GM12878 (cell line): ENCODE measurements around the gene PKHD1. TPM values are rescaled to one million over a fixed set of nuclear protein-coding genes. Genes with fewer than 3 reads are reported as not detected.
A peak's percentile ranks its signal among the peaks of the same experiment; 100 is the strongest.

ENCODE experiments used
- ATAC-seq: fragments of 200-7000 bp; cut with Tn5 transposase; 3 replicates; pipeline ENCODE4 v1.9.1; 2020; ENCODE audit warnings: mild to moderate bottlenecking, moderate library complexity
- BruUV-seq: library from RNA; stranded (reverse); fragments of 400-500 nt; replicated peaks from 2 replicates; lab custom pipeline; 2021; lab: Mats Ljungman, UMichigan
- CTCF ChIA-PET: fragments of 300-600 bp; sonication (Branson Sonifier 250); formaldehyde crosslinking; extraction: SDS; loops from one replicate; lab custom pipeline; 2021; ENCODE audit warnings: inconsistent platforms; lab: Yijun Ruan, JAX
- POLR2A ChIA-PET: fragments of 350-600 bp; formaldehyde crosslinking; extraction: SDS; loops from one replicate; lab custom pipeline; 2021; ENCODE audit warnings: inconsistent platforms; lab: Charles Lee
- RAD21 ChIA-PET: fragments of 300-600 bp; sonication (Branson Sonifier 250); formaldehyde crosslinking; loops from one replicate; lab custom pipeline; 2023; ENCODE audit warnings: antibody characterized with exemption; ENCODE audit not compliant: unreplicated experiment; lab: Charles Lee
- SMC1A ChIA-PET: fragments of 300-600 bp; sonication (Branson Sonifier 250); formaldehyde crosslinking; loops from one replicate; lab custom pipeline; 2023; ENCODE audit not compliant: unreplicated experiment, uncharacterized antibody; lab: Charles Lee
- DNase-seq: peaks from one replicate; pipeline ENCODE4 v3.0.0-alpha.2; 2011; ENCODE audit warnings: low read depth, low spot score
- FAIRE-seq: peaks from 3 replicates; lab custom pipeline; 2011; peaks lifted over from hg19 to GRCh38; lab: Jason Lieb, UNC
- H2AFZ ChIP-seq: 2 replicates; pipeline ENCODE4 v1.6.0; 2011; ENCODE audit warnings: low read depth, low read length, control low read depth; ENCODE audit not compliant: control insufficient read depth
- H3K27ac ChIP-seq: 2 replicates; pipeline ENCODE4 v1.5.1; 2011; ENCODE audit warnings: control low read depth; ENCODE audit not compliant: control insufficient read depth, insufficient read depth
- H3K27me3 ChIP-seq, 2 experiments: replicated peaks in 1 of 2; 2 replicates each; pipeline versions ENCODE4 v1.6.0 to v1.6.1; 2011; ENCODE audit warnings: low read length in 1 of 2; ENCODE audit not compliant: control insufficient read depth in 2 of 2, insufficient read depth in 2 of 2
- H3K36me3 ChIP-seq, 2 experiments: 2 replicates each; pipeline ENCODE4 v1.5.1; 2011; ENCODE audit warnings: low read length in 1 of 2; ENCODE audit not compliant: control insufficient read depth in 2 of 2, insufficient read depth in 2 of 2
- H3K4me1 ChIP-seq: 2 replicates; pipeline ENCODE4 v1.6.1; 2011; ENCODE audit warnings: mild to moderate bottlenecking, low read length, moderate library complexity, mixed read lengths; ENCODE audit not compliant: control insufficient read depth, insufficient read depth
- H3K4me2 ChIP-seq: 2 replicates; pipeline ENCODE4 v1.6.0; 2011; ENCODE audit warnings: control low read depth; ENCODE audit not compliant: control insufficient read depth, insufficient read depth
- H3K4me3 ChIP-seq: fragments of 200-600 bp; sonication (generic); 2 replicates; pipeline ENCODE4 v1.5.1; 2016
- H3K79me2 ChIP-seq: 2 replicates; pipeline ENCODE4 v1.6.0; 2011; ENCODE audit warnings: low read length; ENCODE audit not compliant: control insufficient read depth, insufficient read depth
- H3K9ac ChIP-seq: 2 replicates; pipeline ENCODE4 v1.8.0; 2011; ENCODE audit warnings: low read length, control low read depth, mixed read lengths; ENCODE audit not compliant: control insufficient read depth, insufficient read depth
- H3K9me3 ChIP-seq: replicated peaks from 3 replicates; pipeline ENCODE4 v1.5.1; 2011; ENCODE audit warnings: mild to moderate bottlenecking, low read length; ENCODE audit not compliant: control insufficient read depth, insufficient read depth
- H4K20me1 ChIP-seq: 2 replicates; pipeline ENCODE4 v1.6.0; 2011; ENCODE audit not compliant: control insufficient read depth, insufficient read depth
- CBFB ChIP-seq: IDR thresholded peaks from 2 replicates; pipeline ENCODE4 v1.6.1; 2016; ENCODE audit warnings: antibody characterized with exemption, low read depth
- CEBPB ChIP-seq, 2 experiments: fragments of 150-350 bp in 1 of 2; IDR thresholded peaks; 2 replicates each; pipeline ENCODE4 v1.6.1; 2012 to 2014; ENCODE audit warnings: low read depth in 2 of 2, low read length in 2 of 2, borderline replicate concordance in 1 of 2, inconsistent platforms in 1 of 2
- EED ChIP-seq: sonication (generic); IDR thresholded peaks from 2 replicates; pipeline ENCODE4 v1.6.1; 2016; ENCODE audit warnings: antibody characterized with exemption, low read depth
- ESRRA ChIP-seq: IDR thresholded peaks from 2 replicates; pipeline ENCODE4 v1.6.1; 2012; ENCODE audit warnings: mild to moderate bottlenecking, low read length, improper control_type of control experiment
- ETV6 ChIP-seq, 2 experiments: fragments of 450-650 bp in 1 of 2; IDR thresholded peaks in 1 of 2; conservative IDR thresholded peaks in 1 of 2; 2 replicates each; pipeline ENCODE4 v1.6.1; 2014; ENCODE audit warnings: antibody characterized with exemption in 1 of 2, borderline replicate concordance in 1 of 2, low read depth in 1 of 2, mild to moderate bottlenecking in 1 of 2, moderate library complexity in 1 of 2
- HCFC1 ChIP-seq: fragments of 150-350 bp; IDR thresholded peaks from 2 replicates; pipeline ENCODE4 v1.6.1; 2014; ENCODE audit warnings: low read length
- IRF4 ChIP-seq: IDR thresholded peaks from 2 replicates; pipeline ENCODE4 v1.6.1; 2011; ENCODE audit warnings: low read depth, low read length
- JUNB ChIP-seq: IDR thresholded peaks from 2 replicates; pipeline ENCODE4 v1.6.1; 2016; ENCODE audit warnings: antibody characterized with exemption, mild to moderate bottlenecking
- KAT2A ChIP-seq: conservative IDR thresholded peaks from 2 replicates; pipeline ENCODE4 v1.6.1; 2011; ENCODE audit warnings: low read depth, low read length; ENCODE audit not compliant: control insufficient read depth
- MEF2B ChIP-seq: fragments of 450-650 bp; IDR thresholded peaks from 2 replicates; pipeline ENCODE4 v1.6.1; 2018; ENCODE audit warnings: mild to moderate bottlenecking, moderate library complexity; ENCODE audit not compliant: partially characterized antibody, poor library complexity, severe bottlenecking
- NFIC ChIP-seq: IDR thresholded peaks from 2 replicates; pipeline ENCODE4 v1.6.1; 2012; ENCODE audit warnings: low read depth, mild to moderate bottlenecking, inconsistent platforms, low read length, moderate library complexity
- NR2C2 ChIP-seq: IDR thresholded peaks from 2 replicates; pipeline ENCODE4 v1.6.1; 2011; ENCODE audit warnings: borderline replicate concordance, low read depth; ENCODE audit not compliant: control insufficient read depth, insufficient read length
- POLR2AphosphoS2 ChIP-seq: IDR thresholded peaks from 2 replicates; pipeline ENCODE4 v1.6.1; 2011; ENCODE audit warnings: low read depth, mild to moderate bottlenecking, low read length, improper control_type of control experiment, moderate library complexity
- RAD21 ChIP-seq: IDR thresholded peaks from 2 replicates; pipeline ENCODE4 v1.6.1; 2011; ENCODE audit warnings: mild to moderate bottlenecking, low read depth, low read length, moderate library complexity; ENCODE audit not compliant: insufficient read depth
- RAD51 ChIP-seq: fragments of 450-650 bp; IDR thresholded peaks from 2 replicates; pipeline ENCODE4 v1.6.1; 2016; ENCODE audit warnings: moderate library complexity, mild to moderate bottlenecking, inconsistent platforms
- RCOR1 ChIP-seq: conservative IDR thresholded peaks from 2 replicates; pipeline ENCODE4 v1.6.1; 2012; ENCODE audit warnings: low read depth, low read length, improper control_type of control experiment
- REST ChIP-seq: IDR thresholded peaks from 2 replicates; pipeline ENCODE4 v1.6.1; 2012; ENCODE audit warnings: mild to moderate bottlenecking, low read depth, low read length
- RUNX3 ChIP-seq: IDR thresholded peaks from 2 replicates; pipeline ENCODE4 v1.6.1; 2012; ENCODE audit warnings: low read length, inconsistent platforms
- SMC3 ChIP-seq: IDR thresholded peaks from 2 replicates; pipeline ENCODE4 v1.6.1; 2011; ENCODE audit warnings: low read length, improper control_type of control experiment, borderline replicate concordance
- SPI1 ChIP-seq: IDR thresholded peaks from 2 replicates; pipeline ENCODE4 v1.6.1; 2011; ENCODE audit warnings: low read depth, mild to moderate bottlenecking, low read length, moderate library complexity, borderline replicate concordance; ENCODE audit not compliant: insufficient read depth
- SUPT20H ChIP-seq: IDR thresholded peaks from 2 replicates; pipeline ENCODE4 v1.6.1; 2011; ENCODE audit warnings: low read depth, mild to moderate bottlenecking, low read length, moderate library complexity, borderline replicate concordance; ENCODE audit not compliant: control insufficient read depth
- TBL1XR1 ChIP-seq: IDR thresholded peaks from 2 replicates; pipeline ENCODE4 v1.6.1; 2012; ENCODE audit warnings: low read depth, low read length, improper control_type of control experiment
- YY1 ChIP-seq: IDR thresholded peaks from 2 replicates; pipeline ENCODE4 v1.6.1; 2011; ENCODE audit warnings: low read depth, mild to moderate bottlenecking, low read length
- ZNF217 ChIP-seq: fragments of 450-650 bp; IDR thresholded peaks from 2 replicates; pipeline ENCODE4 v1.6.1; 2017; ENCODE audit warnings: antibody characterized with exemption, mild to moderate bottlenecking
- in situ Hi-C: fragments of 300-500 bp; cut with MboI; formaldehyde crosslinking; loops from 9 replicates; pipeline ENCODE4 v1.14.3; 2018; ENCODE audit warnings: mixed read lengths
- intact Hi-C: fragments of 100-400 bp; cut with micrococcal nuclease; formaldehyde crosslinking; loops from one replicate; pipeline ENCODE4 v1.14.2; 2022; ENCODE audit not compliant: unreplicated experiment
- polyA plus RNA-seq, 11 experiments: library from polyadenylated mRNA; depleted of rRNA in 4 of 11; unstranded in 6 of 11; stranded (reverse) in 5 of 11; fragments of >200 nt; fragmentation: Nextera tagmentation in 4 of 11; fragmentation: Illumina TruSeq in 1 of 11; extraction: Ambion mirVana in 4 of 11; extraction: Trizol in 1 of 11; gene quantifications; 1 replicate in 1 of 11; 2 replicates in 10 of 11; pipeline versions ENCODE4 v1.2.1 to v1.2.3, GENCODE V29; 2011 to 2016; ENCODE audit warnings: inconsistent platforms in 2 of 11, missing spikeins in 2 of 11, low read depth in 1 of 11
- total RNA-seq, 4 experiments: library from RNA; depleted of rRNA in 3 of 4; stranded (reverse); fragments of >200 nt in 3 of 4; fragmentation: Illumina TruSeq in 1 of 4; extraction: Trizol in 1 of 4; gene quantifications; 2 replicates each; pipeline versions ENCODE4 v1.2.1 to v1.2.3, GENCODE V29; 2013 to 2021

PKHD1 gene
- total and polyA plus RNA-seq, 10 of the 15 experiments (the other 5 are each of a cell fraction or from before 2014, with no cell fraction given): under 0.01 to 0.90 (median 0.02) TPM; not detected in 1

GRCh38 chr6:51934098-51934497 is 153.3 kb downstream of the PKHD1 start (continued):
- peak; percentile 49 for TF ChIP-seq RAD21
- TF ChIP-seq CBFB: no peak
- TF ChIP-seq RCOR1: no peak
- no peak for TF ChIP-seq KAT2A
- TF ChIP-seq YY1: peak; percentile 53; the same call in 1 of the 2 replicates
- no peak for TF ChIP-seq HCFC1
- TF ChIP-seq RUNX3: no peak
- no peak for TF ChIP-seq EED
- no peak for TF ChIP-seq ETV6 (conservative IDR thresholded peaks at IDR 0.05 in 1 of 2, IDR thresholded peaks at IDR 0.05 in 1 of 2; ENCODE audit: borderline replicate concordance in 1 of 2, low read depth in 1 of 2)
- TF ChIP-seq MEF2B: no peak
- no peak for TF ChIP-seq NR2C2
- peak; percentile 23; the same call in 1 of the 2 replicates for TF ChIP-seq SMC3
- no peak for TF ChIP-seq ZNF217

- TF ChIP-seq ESRRA (no peak), IRF4 (no peak), SPI1 (no peak), TBL1XR1 (no peak), CEBPB (IDR thresholded peaks at IDR 0.05; ENCODE audit: borderline replicate concordance in 1 of 2, low read depth in 2 of 2, low read length in 2 of 2) (no peak), JUNB (no peak), NFIC (no peak), SUPT20H (no peak), RAD51 (no peak), REST (no peak), POLR2AphosphoS2 (no peak)
- no peaks in the 10 kb centered on the region for H3K27me3 ChIP-seq
- RAD21 ChIA-PET: interaction anchor here (1.4 kb wide), 1 partner anchor 18 kb away, joined by 3 read pairs; no protein-coding TSS in a partner anchor
- FAIRE-seq (no peak), DNase-seq (no peak), ATAC-seq (no peak)
- POLR2A ChIA-PET: no interaction called here
- in situ Hi-C loops: no loop called here
- H2AFZ ChIP-seq: no peak overlapping the region
- CTCF ChIA-PET: interaction anchor here (1.2 to 2.2 kb wide), 5 partner anchors 18 to 78 kb away, joined by 3 to 21 read pairs (median 5); no protein-coding TSS in a partner anchor
- no peak overlapping the region for H3K9ac ChIP-seq
- intact Hi-C loops: no loop called here
- H3K36me3 ChIP-seq: no peaks in the 10 kb centered on the region
- no peak overlapping the region for H3K4me3 ChIP-seq
- H3K79me2 ChIP-seq: no peaks in the 10 kb centered on the region
- no peaks in the 10 kb centered on the region for H4K20me1 ChIP-seq
- SMC1A ChIA-PET: interaction anchor here (0.8 to 2.3 kb wide), 8 partner anchors 9 to 104 kb away, joined by 3 to 10 read pairs (median 6); no protein-coding TSS in a partner anchor
- H3K4me2 ChIP-seq: no peak overlapping the region
- BruUV-seq: no TSS peak
- H3K9me3 ChIP-seq: no peaks in the 10 kb centered on the region
- H3K27ac ChIP-seq: no peak overlapping the region
- H3K4me1 ChIP-seq: peaks cover 12% of the 10 kb centered on the region
Measured at GRCh38 chr6:51932956-51933355, 154.5 kb downstream of the PKHD1 start.
